Measurements from ENCODE around the gene SYDE1.

Gene SYDE1

DNA sequence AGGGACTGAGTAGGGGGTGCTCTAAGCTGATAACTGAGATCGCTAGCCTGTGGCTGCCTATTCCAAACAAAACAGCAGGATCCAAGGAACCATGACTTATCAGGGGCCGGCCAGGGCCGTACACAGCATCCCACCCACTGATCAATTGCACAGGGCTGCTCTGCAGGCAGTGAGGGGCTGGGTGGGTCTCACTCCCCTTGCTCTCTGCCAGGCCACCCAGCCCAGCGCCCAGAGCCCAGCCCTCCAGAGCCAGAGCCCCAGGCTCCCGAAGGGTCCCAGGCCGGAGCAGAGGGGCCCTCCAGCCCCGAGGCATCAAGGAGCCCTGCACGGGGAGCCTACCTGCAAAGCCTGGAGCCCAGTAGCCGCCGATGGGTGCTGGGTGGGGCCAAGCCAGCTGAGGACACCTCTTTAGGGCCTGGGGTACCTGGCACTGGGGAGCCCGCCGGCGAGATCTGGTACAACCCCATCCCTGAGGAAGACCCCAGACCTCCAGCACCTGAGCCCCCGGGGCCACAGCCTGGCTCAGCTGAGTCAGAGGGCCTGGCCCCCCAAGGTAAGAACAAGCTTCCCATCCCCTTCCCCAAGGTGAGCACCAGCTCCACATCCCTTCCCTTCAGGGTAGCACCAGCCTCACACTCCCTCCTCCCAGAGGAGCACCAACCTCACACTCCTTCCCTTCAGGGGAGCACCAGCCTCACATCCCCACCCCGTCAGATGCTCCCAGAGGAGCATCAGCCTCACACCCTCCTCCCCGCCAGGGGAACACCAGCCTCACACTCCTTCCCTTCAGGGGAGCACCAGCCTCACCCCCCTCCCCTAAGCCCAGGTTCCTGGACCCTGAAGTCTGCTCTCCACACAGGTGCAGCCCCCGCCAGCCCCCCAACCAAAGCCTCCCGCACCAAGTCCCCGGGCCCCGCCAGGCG lies 1.9 kb downstream of the SYDE1 start:
- no peak for DNase-seq (ENCODE audit: low spot score)

DNA sequence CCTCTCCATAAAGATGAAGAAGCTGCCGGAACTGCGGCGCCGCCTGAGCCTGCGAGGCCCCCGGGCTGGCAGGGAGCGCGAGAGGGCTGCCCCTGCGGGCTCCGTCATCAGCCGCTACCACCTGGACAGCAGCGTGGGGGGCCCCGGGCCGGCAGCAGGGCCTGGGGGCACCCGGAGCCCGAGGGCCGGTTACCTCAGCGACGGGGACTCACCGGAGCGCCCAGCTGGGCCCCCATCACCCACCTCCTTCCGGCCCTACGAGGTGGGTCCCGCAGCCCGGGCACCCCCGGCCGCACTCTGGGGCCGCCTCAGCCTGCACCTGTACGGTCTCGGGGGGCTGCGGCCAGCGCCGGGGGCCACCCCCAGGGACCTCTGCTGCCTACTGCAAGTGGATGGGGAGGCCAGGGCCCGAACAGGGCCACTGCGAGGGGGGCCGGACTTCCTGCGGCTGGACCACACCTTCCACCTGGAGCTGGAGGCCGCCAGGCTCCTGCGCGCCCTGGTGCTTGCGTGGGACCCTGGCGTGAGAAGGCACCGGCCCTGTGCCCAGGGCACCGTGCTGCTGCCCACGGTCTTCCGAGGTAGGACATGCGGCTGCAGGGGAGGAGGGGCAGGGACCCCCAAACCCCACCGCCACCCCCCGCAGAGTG lies 2.7 kb downstream of the SYDE1 start:
- no peak for DNase-seq (ENCODE audit: low spot score)

GRCh38 chr19:15110418-15110815 lies 3.2 kb downstream of the SYDE1 start:
- DNase-seq (ENCODE audit: low spot score) = no peak

DNA sequence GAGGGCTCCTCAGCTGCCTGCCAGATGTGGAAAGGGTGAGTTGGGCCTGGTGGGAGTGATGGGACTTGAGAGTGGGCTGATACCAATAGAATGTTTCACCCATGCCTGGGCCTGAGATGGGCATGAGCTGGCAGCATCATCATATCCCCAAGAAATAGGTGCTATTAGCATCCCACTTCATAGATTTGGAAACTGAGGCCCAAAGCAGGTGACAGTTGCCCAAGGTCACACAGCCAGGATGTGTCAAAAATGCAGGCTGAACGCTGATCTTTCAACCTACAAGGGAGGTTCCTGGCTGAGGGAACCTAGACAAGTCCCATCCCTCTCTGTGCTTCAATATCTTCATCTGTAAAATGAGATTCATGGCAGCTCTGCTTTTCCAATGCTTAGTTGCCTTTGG lies 4.6 kb downstream of the SYDE1 start:
- DNase-seq (ENCODE audit: low spot score) = no peak

DNA sequence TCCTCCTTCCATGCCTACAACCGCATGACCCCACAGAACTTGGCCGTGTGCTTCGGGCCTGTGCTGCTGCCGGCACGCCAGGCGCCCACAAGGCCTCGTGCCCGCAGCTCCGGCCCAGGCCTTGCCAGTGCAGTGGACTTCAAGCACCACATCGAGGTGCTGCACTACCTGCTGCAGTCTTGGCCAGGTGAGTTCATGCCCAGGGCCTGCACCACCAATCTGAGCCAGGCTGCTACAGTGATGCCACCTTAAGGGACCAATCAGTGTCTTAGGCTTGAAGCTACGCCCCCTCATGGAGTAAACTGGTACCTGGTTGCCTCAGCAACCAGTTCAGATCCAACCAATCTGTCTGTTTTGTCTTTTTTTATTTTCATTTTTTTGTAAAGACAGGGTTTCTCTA lies 5.2 kb downstream of the SYDE1 start:
- DNase-seq (ENCODE audit: low spot score) = no peak

- DNase-seq (ENCODE audit: low spot score) = no peak
Observed at GRCh38 chr19:15113245-15114152, 6.3 kb downstream of the SYDE1 start.

DNA sequence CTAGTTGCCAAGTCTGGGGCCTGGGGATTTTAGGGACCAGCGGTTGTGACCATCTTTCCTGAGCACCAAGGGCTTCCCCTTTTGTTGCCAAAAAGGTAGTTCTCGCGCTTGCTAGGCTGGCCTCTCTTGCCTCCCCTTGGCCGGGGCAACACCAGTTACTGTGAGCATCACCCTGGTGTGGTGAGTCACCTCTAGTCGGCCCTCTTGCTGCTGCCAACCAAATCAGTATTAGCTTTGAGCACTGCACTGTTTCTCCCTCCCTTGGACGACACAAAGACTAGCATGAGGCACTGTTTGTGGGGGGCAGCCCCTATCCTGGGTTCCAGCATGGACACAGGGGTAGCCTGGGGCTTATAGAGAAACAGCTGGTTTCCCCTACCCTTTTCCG lies 6.9 kb downstream of the SYDE1 start:
- DNase-seq (ENCODE audit: low spot score) = no peak

- no peak for DNase-seq (ENCODE audit: low spot score)
Observed at GRCh38 chr19:15115080-15115479, 7.9 kb downstream of the SYDE1 start.

GRCh38 chr19:15115762-15116615 lies 8.8 kb downstream of the SYDE1 start:
- no peak for DNase-seq (ENCODE audit: low spot score)

GRCh38 chr19:15116856-15117255 lies 9.7 kb downstream of the SYDE1 start:
- no peak for DNase-seq (ENCODE audit: low spot score)

DNA sequence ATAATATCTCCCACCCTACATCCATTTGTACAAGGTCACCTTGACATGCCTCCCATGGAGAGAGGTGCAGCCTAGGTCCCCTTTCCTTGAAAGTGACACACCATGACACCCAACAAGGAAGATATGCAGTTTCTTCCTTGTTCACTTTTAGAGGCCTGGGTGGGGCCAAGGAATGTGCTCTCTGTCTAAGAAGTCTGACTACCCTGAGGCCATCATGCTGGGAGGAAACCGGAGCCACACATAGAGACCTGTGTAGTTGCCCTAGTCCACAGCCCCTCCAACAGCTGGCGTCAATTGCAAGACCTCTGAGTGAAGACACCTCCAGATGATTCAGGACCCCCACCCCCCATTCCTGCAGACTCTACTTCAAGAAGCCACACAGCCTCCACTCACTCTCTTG lies 11.0 kb downstream of the SYDE1 start:
- no peak for DNase-seq (ENCODE audit: low spot score)

- DNase-seq (ENCODE audit: low spot score) = no peak
Observed at GRCh38 chr19:15118789-15119494, 11.7 kb downstream of the SYDE1 start.

DNA sequence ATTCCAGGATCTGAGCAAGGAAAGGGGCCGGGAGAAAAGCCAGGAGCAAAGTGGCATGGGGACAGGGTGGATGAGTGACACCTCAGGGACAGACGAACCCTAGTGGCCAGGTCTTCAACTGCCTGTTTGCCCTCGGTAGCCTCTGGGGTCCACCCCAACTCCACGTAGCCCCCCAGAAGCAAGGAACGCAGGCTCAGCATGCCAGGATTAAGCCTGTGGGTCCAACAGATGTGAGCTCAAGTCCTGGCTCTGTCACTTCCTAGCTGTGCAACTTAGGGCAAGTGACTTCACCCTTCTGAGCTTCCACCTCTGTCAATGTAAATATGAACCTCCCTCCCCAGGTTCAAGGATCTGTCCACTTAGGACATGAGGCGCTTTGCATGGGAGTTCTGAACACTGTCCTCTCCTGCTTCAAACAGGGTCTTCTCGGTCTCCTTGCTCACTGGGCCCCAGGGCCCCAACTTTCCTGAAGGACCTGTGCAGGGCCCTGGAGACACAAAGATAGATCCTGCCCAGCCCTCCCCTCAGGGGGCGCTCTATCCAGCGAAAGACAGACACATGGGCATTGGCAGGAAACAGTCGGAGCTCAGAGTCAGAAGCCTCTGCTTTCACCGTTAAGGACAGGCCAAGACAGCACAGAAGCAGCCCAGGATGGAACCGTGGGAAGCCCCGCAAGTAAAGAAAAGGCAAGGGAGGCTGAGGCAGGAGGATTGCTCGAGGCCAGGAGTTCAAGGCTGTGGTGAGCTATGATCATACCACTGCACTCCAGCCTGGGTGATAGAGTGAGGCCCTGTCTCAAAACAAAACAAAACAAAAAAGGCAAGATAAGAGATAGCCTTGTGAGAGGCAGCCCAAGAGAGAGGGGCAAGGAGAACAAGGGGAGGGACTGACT lies 13.2 kb downstream of the SYDE1 start:
- no peak for DNase-seq (ENCODE audit: low spot score)

GRCh38 chr19:15122331-15123030 lies 15.3 kb downstream of the SYDE1 start:
- DNase-seq (ENCODE audit: low spot score) = no peak

- DNase-seq (ENCODE audit: low spot score) = no peak
Observed at GRCh38 chr19:15123031-15123890, 16.1 kb downstream of the SYDE1 start.

DNA sequence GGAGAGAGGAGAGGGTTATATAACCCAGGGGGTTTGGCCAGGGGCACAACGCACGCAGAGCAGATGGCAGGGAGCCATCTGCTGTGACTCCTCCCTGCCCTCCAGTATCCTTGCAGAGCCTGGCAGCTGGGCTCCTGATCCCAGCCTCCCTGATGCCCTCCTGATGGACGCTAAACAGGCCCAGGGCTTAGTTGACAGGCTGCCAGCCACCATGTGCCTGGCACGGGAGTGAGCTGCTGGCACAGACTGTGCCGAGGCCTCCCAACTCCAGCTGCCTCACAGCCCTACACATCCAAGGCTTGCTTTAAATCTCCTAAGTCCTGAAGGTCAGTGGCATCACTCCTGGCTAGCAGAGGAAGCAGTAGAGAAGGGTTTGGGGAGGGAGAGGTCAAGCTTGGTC lies 16.7 kb downstream of the SYDE1 start:
- no peak for DNase-seq (ENCODE audit: low spot score)

DNA sequence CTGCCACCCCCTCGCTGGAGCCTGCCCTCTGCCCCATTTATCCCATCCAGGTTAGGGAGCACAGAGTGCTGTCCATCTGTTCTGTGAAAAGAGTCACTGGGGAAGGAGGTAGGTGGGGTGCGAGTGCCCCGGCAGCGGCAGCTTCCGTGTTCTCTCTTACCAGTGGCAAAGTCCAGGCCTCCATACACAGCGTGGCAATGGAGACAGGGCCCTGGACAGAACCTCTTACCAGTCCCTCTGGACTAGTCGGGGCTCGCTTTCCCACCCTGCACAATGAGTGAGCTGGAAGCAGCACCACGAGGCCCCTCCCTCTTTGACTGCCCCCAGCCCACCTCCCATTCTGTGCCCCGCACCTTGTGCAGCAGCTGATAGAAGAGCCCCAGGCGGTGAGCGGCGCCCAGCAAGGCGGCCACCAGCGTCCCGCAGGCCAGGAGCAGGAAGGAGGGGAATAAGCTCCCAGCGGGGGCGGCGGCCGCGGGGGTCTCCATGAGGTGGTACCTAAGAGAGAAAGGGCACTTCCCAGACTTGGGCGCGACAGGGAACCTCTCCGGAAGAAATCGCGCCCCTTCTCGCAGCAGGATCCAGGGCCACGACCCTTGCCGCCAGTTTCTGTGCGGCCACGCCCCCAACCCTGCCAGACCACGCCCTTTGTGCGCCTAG lies 17.5 kb downstream of the SYDE1 start:
- DNase-seq (ENCODE audit: low spot score) = no peak

Data from SK-N-DZ (cell line).